HG03342 (cell line): Measurements from ENCODE around the gene GPR35.

Experiments used
- ATAC-seq: cut with Tn5 transposase; IDR thresholded peaks from one replicate; pipeline ENCODE4 v1.9.1; 2021; ENCODE audit warnings: mild to moderate bottlenecking, moderate library complexity; ENCODE audit not compliant: unreplicated experiment

GPR35 gene

GRCh38 chr2:240622531-240623235 lies 2.6 kb upstream of the GPR35 start:
- ATAC-seq = no peak

- ATAC-seq = no peak
These were observed 1.7 kb upstream of the GPR35 start for GRCh38 chr2:240623531-240624010.

GRCh38 chr2:240624011-240624949 lies 1.0 kb upstream of the GPR35 start:
- ATAC-seq = no peak

- ATAC-seq = no peak
These were observed 1.4 kb downstream of the GPR35 start for GRCh38 chr2:240626531-240627300.

- no peak for ATAC-seq
These were observed 2.6 kb downstream of the GPR35 start for GRCh38 chr2:240627736-240628506.

- ATAC-seq = no peak
These were observed 3.2 kb downstream of the GPR35 start for GRCh38 chr2:240628507-240628807.

- ATAC-seq = no peak
These were observed 3.7 kb downstream of the GPR35 start for GRCh38 chr2:240628808-240629618.

GRCh38 chr2:240629619-240629967 lies 4.3 kb downstream of the GPR35 start:
- ATAC-seq = no peak

GRCh38 chr2:240629968-240630770 lies 4.9 kb downstream of the GPR35 start:
- ATAC-seq = no peak

- no peak for ATAC-seq
These were observed 5.7 kb downstream of the GPR35 start for GRCh38 chr2:240630771-240631547.

GRCh38 chr2:240631548-240632305 lies 6.4 kb downstream of the GPR35 start:
- ATAC-seq = no peak

GRCh38 chr2:240632306-240632721 lies 7.0 kb downstream of the GPR35 start:
- no peak for ATAC-seq

- ATAC-seq = no peak
These were observed 10.1 kb downstream of the GPR35 start for GRCh38 chr2:240635121-240635997.

GRCh38 chr2:240635998-240636547 lies 10.8 kb downstream of the GPR35 start:
- ATAC-seq = no peak

- ATAC-seq = no peak
These were observed 11.4 kb downstream of the GPR35 start for GRCh38 chr2:240636563-240637115.
